Smooth muscle cell (in vitro differentiated cells): ENCODE results near the gene IPPK. TPM values are rescaled to one million over a fixed set of nuclear protein-coding genes. Genes with fewer than 3 reads are reported as not detected.

ENCODE experiments used
- DNase-seq: peaks from one replicate; lab custom pipeline; 2025; ENCODE audit not compliant: unreplicated experiment; lab: John Stamatoyannopoulos, UW
- H2AFZ ChIP-seq: fragments of 200-600 bp; sonication (generic); 2 replicates; pipeline ENCODE4 v1.6.0; 2016; ENCODE audit warnings: antibody characterized with exemption, low read depth, mild to moderate bottlenecking
- H3F3A ChIP-seq: fragments of 200-600 bp; sonication (generic); 2 replicates; pipeline ENCODE4 v1.6.0; 2017; ENCODE audit warnings: antibody characterized with exemption, low read depth
- H3K27ac ChIP-seq: fragments of 200-600 bp; sonication (generic); 2 replicates; pipeline ENCODE4 v1.5.1; 2016; ENCODE audit warnings: low read depth, mild to moderate bottlenecking
- H3K27me3 ChIP-seq: fragments of 200-600 bp; sonication (generic); 2 replicates; pipeline ENCODE4 v1.6.1; 2016; ENCODE audit warnings: low read depth, mild to moderate bottlenecking
- H3K36me3 ChIP-seq: fragments of 200-600 bp; sonication (generic); 2 replicates; pipeline ENCODE4 v1.5.1; 2016; ENCODE audit warnings: low read depth
- H3K4me1 ChIP-seq: fragments of 200-600 bp; sonication (generic); 2 replicates; pipeline ENCODE4 v1.5.1; 2016; ENCODE audit warnings: low read depth
- H3K4me2 ChIP-seq: fragments of 200-600 bp; sonication (generic); 2 replicates; pipeline ENCODE4 v1.6.0; 2016; ENCODE audit warnings: mild to moderate bottlenecking
- H3K4me3 ChIP-seq: fragments of 200-600 bp; sonication (generic); 2 replicates; pipeline ENCODE4 v1.5.1; 2016; ENCODE audit warnings: mild to moderate bottlenecking
- H3K79me2 ChIP-seq: fragments of 200-600 bp; sonication (generic); 2 replicates; pipeline ENCODE4 v1.6.0; 2016; ENCODE audit warnings: low read depth, mild to moderate bottlenecking
- H3K9ac ChIP-seq: fragments of 200-600 bp; sonication (generic); 2 replicates; pipeline ENCODE4 v1.6.0; 2016; ENCODE audit warnings: low read depth
- H3K9me3 ChIP-seq: fragments of 200-600 bp; sonication (generic); replicated peaks from 2 replicates; pipeline ENCODE4 v1.5.1; 2016; ENCODE audit warnings: low read depth
- H4K20me1 ChIP-seq: fragments of 200-600 bp; sonication (generic); 2 replicates; pipeline ENCODE4 v1.6.0; 2016; ENCODE audit warnings: low read depth
- WGBS: methylation state at CpG from one replicate; pipeline ENCODE4 v1.1.7; 2016; ENCODE audit warnings: low lambda C conversion rate; 5-methylcytosine and 5-hydroxymethylcytosine counted together
- polyA plus RNA-seq: library from polyadenylated mRNA; unstranded; fragments of >200 nt; fragmentation: Nextera tagmentation; extraction: Ambion mirVana; gene quantifications from 2 replicates; pipeline ENCODE4 v1.2.1, GENCODE V29; 2016
- total RNA-seq: library from RNA; depleted of rRNA; stranded (reverse); fragments of >200 nt; gene quantifications from 2 replicates; pipeline ENCODE4 v1.2.3, GENCODE V29; 2014
- TF ChIP-seq, protein P1 (sequence below): fragments of 200-600 bp; sonication (generic); IDR thresholded peaks from 2 replicates; pipeline ENCODE4 v1.5.1; 2017; ENCODE audit warnings: borderline replicate concordance, mild to moderate bottlenecking, antibody characterized with exemption; ENCODE audit not compliant: insufficient read depth, poor library complexity, severe bottlenecking

Gene IPPK
- total and polyA plus RNA-seq, 2 experiments from 2014 or later: 9.4 to 22.1 TPM

DNA sequence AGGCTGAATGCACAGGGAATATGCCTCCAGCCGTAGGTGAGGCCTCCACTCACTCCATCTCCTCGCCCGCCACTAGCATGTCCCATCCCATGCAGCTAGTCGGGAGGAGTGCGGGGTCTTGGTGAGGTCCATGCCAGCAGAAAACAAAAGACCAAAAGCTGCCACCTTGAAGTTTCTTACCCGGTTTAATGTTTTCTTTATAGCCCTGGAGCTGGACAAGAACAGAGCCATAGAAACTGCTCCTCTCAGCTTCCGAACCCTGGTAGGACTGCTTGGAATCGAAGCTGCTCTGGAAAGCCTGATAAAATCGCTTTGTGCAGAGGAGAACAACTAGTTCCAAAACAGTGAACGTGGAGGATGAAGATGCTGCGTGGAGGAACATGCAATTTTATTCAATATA is 57.1 kb downstream of the IPPK start:
- H3K27ac ChIP-seq: no peak overlapping the region
- no peaks in the 10 kb centered on the region for H4K20me1 ChIP-seq
- peaks cover 12% of the 10 kb centered on the region for H3K4me1 ChIP-seq
- H3K27me3 ChIP-seq: no peaks in the 10 kb centered on the region
- no peak overlapping the region for H3K4me2 ChIP-seq
- H3F3A ChIP-seq: peaks cover 6% of the 10 kb centered on the region
- no peaks in the 10 kb centered on the region for H3K9me3 ChIP-seq
- 96% methylated on average over 11 of the region's 11 CpGs for WGBS
- no peaks in the 10 kb centered on the region for H3K36me3 ChIP-seq
- no peak overlapping the region for H2AFZ ChIP-seq
- DNase-seq: no peak
- TF ChIP-seq, protein P1, sequence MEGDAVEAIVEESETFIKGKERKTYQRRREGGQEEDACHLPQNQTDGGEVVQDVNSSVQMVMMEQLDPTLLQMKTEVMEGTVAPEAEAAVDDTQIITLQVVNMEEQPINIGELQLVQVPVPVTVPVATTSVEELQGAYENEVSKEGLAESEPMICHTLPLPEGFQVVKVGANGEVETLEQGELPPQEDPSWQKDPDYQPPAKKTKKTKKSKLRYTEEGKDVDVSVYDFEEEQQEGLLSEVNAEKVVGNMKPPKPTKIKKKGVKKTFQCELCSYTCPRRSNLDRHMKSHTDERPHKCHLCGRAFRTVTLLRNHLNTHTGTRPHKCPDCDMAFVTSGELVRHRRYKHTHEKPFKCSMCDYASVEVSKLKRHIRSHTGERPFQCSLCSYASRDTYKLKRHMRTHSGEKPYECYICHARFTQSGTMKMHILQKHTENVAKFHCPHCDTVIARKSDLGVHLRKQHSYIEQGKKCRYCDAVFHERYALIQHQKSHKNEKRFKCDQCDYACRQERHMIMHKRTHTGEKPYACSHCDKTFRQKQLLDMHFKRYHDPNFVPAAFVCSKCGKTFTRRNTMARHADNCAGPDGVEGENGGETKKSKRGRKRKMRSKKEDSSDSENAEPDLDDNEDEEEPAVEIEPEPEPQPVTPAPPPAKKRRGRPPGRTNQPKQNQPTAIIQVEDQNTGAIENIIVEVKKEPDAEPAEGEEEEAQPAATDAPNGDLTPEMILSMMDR: no peak
- H3K9ac ChIP-seq: no peak overlapping the region
- H3K4me3 ChIP-seq: no peak overlapping the region
- no peaks in the 10 kb centered on the region for H3K79me2 ChIP-seq

DNA sequence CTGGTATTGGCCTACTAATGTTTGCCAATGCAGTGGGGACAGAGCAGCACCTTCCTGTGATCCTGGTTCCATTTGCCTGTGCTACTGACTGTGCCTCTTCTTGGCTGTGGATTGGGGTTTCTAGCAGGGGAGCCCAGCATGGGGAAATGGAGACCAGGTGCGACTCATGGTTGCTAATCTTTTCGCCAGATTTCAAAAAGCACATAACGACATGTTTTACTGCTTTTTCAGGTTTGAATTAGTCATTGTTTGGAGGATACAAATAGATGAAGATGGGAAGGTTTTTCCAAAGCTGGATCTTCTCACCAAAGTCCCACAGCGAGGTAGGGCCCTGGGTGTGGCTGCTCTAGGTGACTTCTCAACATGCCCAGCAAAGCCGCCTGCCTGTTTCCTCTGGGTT is 57.6 kb downstream of the IPPK start:
- Histone ChIP-seq H3K4me3 (no peak overlapping the region), H3K4me1 (peaks cover 12% of the 10 kb centered on the region), H3K9ac (no peak overlapping the region), H3K27me3 (no peaks in the 10 kb centered on the region), H3K79me2 (no peaks in the 10 kb centered on the region), H3K36me3 (no peaks in the 10 kb centered on the region), H4K20me1 (no peaks in the 10 kb centered on the region), H3K27ac (no peak overlapping the region), H3F3A (peaks cover 6% of the 10 kb centered on the region), H2AFZ (no peak overlapping the region), H3K9me3 (no peaks in the 10 kb centered on the region), H3K4me2 (no peak overlapping the region)
- DNase-seq: no peak
- WGBS: 83% methylated on average over 5 of the region's 5 CpGs
- TF ChIP-seq, protein P1: no peak

DNA sequence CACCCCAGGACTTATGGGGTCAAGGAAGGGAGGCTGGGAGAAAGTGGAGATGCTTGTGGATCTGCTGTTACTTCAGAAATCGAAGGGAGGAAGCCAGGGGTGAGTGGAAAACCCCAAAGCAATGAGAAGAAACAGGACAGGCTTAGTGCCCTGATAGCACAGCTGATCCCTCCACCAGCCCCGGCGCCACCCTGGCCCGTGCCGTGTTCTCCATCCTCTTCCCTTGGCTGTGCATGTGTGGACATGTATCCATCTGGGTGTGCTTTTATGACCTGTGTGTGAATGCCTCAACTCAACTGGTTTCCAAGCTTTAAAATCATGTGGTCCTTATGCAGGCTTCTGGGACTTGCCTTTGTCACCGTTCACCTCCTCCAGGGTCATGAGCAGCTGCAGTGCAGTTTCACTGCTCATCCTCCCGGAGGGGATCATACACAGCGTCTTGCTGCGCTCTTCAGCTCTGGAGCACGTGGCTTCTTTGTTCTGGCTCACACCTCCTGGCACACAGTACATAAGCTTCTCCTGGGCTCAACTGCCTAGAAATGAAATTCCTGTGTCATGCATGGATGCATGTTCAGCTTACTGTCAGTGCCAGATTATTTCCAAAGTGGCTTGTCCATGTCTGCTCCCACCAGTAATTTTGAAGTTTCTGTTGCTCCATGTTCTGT is 58.2 kb downstream of the IPPK start:
- Histone ChIP-seq H2AFZ (no peak overlapping the region), H3K4me1 (peaks cover 12% of the 10 kb centered on the region), H3F3A (peaks cover 6% of the 10 kb centered on the region), H3K9ac (no peak overlapping the region), H3K9me3 (no peaks in the 10 kb centered on the region), H3K27ac (peak overlapping the region; percentile 83), H3K79me2 (no peaks in the 10 kb centered on the region), H3K4me2 (no peak overlapping the region), H3K27me3 (no peaks in the 10 kb centered on the region), H3K36me3 (no peaks in the 10 kb centered on the region), H3K4me3 (no peak overlapping the region), H4K20me1 (no peaks in the 10 kb centered on the region)
- WGBS: 72% methylated on average over 10 of the region's 10 CpGs
- DNase-seq: no peak
- TF ChIP-seq, protein P1: no peak
